Stimulated activated CD4-positive, alpha-beta T cell treated with anti-CD3 and anti-CD28 coated beads, Interleukin-15, amount 100 ng/mL, for 1 hour (primary cell): ENCODE data around the gene BRSK2.
"Not testable (repeated sequence)": the region's sequence is repeated elsewhere in the genome, so short reads cannot be mapped to it uniquely, and the experiment has no call there.

ENCODE experiments used
- DNase-seq, 2 donors: peaks; one replicate each; pipeline ENCODE4 v3.0.0-alpha.2; 2020; ENCODE audit warnings: low read depth in 1 of 2, low spot score in 1 of 2

The BRSK2 gene

DNA sequence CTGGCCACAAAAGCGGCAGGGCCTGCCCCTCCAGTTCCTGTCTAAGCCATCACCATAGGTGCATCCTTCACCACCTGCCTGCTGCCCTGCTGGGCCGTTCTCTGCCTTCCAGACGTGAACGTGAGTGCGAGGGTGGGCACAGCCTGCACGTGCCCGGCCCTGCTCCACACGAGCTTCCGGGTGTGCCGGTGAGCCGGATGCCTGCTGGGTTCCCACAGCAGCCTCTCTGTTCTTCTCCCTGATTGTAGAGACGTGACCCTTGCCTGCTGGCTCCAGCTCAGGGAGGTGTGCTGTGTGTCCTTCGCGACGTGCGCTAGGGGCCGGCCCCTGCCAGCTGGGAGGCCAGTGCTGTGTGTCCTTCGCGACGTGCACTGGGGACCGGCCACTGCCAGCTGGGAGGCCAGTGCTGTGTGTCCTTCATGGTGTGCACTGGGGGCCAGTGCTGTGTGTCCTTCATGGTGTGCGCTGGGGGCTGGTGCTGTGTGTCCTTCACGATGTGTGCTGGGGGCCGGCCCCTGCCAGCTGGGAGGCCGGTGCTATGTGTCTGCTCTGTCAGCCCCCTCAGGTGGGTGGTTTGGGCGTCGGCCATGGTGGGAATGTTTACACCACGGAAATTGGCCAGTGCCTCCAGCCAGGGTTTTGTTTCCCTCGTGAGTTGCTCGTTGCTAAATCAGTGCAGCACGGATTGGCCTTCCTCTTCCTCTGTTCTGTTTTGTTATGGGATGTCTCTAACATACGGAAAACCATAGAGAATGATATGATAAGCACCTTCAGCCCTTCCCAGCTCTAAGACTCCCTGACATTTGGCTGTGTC lies 35.4 kb upstream of the BRSK2 start:
- no peak for DNase-seq

GRCh38 chr11:1356007-1356435 lies 33.7 kb upstream of the BRSK2 start:
- no peak for DNase-seq

DNA sequence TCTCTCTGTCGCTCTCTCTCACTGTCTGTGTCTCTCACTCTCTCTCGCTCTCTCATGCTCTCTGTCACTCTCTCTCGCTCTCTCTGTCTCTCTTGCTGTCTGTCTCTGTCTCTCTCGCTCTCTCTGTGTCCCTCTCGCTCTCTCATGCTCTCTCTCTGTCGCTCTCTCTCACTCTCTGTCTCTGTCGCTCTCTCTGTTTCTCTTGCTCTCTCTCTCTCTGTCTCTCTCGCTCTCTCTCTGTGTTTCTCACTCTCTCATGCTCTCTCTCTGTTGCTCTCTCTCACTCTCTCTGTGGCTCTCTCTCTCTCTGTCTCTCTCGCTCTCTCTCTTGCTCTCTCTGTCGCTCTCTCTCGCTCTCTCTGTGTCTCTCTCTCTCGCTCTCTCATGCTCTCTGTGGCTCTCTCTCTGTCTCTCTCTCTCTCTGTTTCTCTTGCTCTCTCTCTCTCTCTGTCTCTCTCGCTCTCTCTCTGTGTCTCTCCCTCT lies 33.2 kb upstream of the BRSK2 start:
- no peak for DNase-seq

DNA sequence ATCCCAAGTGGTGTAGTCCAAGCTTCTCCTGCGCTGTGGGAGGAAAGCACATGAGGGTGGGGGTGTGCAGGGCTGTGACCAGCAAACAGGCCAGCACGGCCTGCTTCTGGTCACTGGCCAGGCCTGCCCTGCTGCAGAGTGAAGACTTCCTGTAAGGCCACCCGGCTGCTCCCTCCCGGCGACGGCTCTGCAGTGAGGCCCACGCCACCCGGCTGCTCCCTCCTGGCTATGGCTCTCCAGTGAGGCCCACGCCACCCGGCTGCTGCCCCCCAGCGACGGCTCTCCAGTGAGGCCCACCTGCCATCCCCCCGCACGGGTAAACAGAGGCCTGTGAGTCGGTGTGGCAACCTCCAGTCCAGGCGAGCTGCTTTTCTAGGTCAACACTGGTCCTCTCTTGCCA lies 31.4 kb upstream of the BRSK2 start:
- DNase-seq: no peak

DNA sequence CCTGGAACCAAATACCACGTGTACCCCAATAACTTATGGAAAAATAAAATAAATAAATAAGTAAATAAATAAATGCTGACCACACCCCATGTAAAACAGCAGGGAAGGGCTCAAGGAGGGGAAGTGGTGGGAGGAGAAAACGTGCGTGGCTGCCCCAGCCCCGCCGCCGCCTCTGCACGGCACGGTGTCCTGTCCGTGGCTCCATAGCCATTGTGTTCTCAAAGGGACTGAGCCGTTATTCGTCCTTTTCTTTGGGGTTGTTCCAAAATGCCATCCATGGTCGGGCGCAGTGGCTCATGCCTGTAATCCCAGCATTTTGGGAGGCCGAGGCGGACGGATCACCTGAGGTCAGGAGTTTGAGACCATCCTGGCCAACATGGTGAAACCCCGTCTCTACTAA lies 30.8 kb upstream of the BRSK2 start:
- not testable (repeated sequence) for DNase-seq

DNA sequence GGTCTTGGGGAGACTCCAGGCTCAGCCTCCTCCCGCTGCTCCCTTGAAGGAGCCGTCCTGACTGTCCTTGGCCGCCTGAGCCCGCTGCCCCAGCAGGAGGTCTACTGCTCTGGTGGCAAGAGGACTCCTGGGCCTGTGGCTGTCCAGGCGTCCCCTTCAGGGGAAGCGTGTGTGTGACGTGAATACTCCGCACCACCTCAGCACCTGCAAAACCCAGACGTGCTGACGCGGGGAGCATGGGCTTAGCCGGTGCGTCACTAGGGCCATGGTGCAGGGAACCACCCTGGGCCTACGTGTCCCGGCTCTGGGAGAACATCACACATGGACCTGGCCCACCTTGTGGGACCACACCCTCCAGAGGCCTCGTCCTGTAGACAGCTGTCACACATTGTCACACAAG lies 30.2 kb upstream of the BRSK2 start:
- DNase-seq: no peak

- no peak for DNase-seq
These were observed 29.4 kb upstream of the BRSK2 start for GRCh38 chr11:1360181-1360834.

DNA sequence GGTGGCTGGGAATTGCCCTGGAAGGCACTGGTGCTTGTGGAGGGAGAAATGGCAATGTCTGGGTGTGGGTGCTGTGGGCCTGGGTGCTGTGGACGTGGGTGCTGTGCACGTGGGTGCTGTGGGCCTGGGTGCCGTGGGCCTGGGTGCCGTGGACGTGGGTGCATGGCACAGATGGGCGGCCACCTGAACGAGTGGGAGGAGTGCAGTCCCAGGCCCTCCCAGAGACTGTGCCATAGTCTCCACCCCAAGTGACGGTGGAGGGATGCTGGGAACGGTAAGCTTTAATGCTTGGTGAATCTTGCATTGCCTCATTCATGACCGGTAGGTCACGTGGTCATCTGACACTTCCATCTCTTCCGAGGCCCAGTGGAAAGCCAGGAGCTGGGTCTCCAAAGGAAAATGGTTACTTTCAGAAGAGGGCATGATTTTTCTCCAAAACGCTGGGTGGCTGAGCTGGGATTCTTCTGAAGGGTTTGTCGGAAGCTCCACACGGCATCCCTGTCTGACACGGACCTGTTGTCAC lies 28.8 kb upstream of the BRSK2 start:
- no peak for DNase-seq

DNA sequence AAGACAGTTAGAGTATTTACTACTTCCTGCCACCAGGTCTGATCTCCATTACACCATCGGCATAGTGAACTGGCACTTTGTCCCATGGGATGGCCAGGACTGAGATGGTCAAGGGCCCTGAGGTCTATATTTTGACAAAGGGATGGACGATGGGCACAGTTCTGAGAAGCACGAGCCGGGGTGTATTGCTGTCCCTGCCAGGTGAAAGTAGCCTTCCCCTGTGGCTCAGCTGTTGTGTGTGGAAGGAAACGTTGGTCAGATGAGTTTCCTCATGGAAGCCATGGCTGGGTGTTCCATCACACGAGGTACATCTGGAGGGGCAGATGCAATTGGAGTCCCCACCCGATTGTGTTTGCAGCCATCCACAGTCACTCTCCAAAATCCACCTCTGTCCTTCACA lies 27.9 kb upstream of the BRSK2 start:
- no peak for DNase-seq

- no peak for DNase-seq
These were observed 22.0 kb upstream of the BRSK2 start for GRCh38 chr11:1367721-1368120.

DNA sequence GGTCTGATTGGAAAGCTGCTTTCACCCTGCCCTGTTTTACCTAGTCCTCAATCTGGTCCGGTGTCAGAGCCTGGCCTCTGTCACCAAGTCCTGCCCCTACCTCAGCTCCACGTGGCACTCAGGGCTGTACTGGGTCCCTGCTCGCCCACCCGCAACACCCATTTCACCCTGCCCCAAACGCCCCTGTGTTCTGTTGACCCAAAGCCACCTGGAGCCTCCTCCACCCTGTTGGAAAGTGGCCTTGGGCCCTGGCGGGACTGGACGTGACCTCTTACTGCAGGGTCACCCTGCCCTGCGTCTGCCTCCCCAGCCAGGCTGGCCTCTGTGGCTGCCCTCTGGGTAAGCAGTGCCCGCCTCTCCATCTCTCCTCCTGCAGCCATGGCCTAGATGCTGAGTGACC lies 21.5 kb upstream of the BRSK2 start:
- DNase-seq: no peak

GRCh38 chr11:1368966-1369365 lies 20.8 kb upstream of the BRSK2 start:
- no peak for DNase-seq

DNA sequence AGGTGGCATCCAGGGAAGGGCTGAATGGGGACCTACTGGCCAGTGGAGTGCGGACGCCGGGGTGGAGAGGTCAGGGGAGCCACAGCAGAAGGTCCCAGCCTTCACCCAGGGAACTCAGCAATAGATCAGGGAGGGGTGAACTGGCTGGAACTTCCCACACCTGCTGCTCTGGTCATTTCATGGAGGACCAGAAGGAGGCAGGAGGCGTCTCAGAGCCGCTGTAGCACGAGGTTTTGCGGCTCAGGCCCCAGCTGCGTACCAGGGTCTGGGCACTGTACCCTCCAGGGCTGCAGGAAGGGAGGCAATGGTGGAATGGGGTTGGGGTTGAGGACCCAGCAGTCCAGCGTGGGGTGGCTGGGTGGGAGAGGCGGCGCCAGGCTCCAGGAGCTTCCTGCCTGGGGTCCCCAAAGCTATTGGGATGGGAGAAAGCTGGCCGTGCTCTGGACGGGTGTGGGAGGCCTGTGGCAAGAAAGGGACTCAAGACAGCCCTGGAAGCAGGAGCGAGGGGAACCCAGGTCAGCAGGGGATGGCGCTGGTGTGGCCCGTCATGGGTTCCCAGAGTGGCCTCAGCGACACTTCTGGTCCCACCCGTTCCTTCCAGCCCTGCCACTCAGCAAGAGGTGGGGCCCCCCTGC lies 20.2 kb upstream of the BRSK2 start:
- no peak for DNase-seq

- no peak for DNase-seq
These were observed 19.3 kb upstream of the BRSK2 start for GRCh38 chr11:1370186-1371025.

DNA sequence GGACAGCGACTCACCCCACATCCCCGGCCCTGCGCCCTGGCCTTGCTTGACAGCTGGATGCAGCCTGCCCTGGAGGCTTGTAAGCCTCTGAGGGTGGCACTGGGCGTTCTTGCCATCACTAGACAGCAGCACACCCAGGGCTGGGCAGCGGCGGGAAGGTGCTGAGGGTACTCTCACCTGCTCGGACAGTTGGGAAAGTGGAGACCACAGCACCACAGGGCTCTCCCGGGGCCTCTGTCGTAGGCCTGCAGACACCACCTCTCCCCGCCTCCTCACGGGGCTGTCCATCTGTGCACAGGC lies 18.8 kb upstream of the BRSK2 start:
- DNase-seq: no peak

- no peak for DNase-seq
These were observed 18.4 kb upstream of the BRSK2 start for GRCh38 chr11:1371377-1371776.

DNA sequence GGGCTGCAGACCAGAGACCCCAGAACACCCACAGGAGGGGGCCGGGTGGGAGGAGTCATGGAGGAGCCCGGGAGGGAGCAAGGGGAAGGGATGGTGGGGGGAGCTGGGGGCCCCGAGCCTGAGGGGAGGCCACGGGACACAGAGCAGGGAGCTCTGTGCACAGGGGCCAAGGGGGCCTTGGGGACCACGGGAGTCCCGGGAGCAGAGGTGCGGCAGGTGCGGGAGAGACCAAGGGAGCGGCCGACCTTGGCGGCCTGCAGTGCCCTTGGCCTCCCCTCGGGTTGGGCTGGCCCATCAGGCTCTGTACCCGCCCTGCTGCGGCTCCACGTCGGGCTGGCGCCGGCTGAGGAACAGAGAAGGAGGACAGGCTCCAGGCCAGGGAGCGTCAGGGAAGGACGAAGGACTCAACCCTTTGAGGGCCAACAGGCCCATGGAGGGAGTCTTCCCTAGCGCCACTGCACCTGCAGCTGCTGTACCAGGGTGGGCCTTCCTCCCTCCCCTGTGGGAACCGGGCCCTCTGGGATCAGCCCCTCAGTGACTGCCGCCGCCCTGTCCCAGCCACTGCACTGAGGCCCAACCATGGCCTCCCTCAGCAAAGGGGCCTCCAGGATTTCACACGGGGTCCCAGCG lies 17.8 kb upstream of the BRSK2 start:
- DNase-seq: no peak

DNA sequence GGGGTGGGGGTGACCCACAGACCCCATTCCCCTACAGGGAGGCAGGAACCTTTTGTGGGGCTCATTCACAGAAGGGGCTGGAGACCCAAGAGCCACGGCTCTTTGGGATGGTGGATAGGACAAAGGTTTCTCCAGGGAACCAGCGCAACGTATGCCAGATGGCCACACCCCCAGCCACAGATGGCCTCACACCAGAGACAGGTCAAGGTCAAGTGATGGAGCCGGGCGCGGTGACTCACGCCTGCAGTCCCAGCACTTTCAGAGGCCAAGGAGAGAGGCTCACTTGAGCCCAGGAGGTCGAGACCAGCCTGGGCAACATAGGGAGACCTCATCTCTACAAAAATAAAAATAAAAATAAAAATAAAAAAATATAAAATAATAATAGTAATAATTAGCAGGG lies 17.1 kb upstream of the BRSK2 start:
- no peak for DNase-seq

GRCh38 chr11:1373536-1374214 lies 16.1 kb upstream of the BRSK2 start:
- DNase-seq: no peak
